Cardiac muscle cell (in vitro differentiated cells and primary cell): ENCODE measurements around the gene ANKRD13C. TPM values are rescaled to one million over a fixed set of nuclear protein-coding genes. Genes with fewer than 3 reads are reported as not detected.

ENCODE experiments used
- DNase-seq, 2 donors: peaks; one replicate each; pipeline versions ENCODE4 v3.0.0 to v3.0.0-alpha.2; 2010 to 2017; ENCODE audit warnings: low read depth in 1 of 2, low spot score in 1 of 2
- H3K27ac ChIP-seq: fragments of 200-600 bp; sonication (generic); 2 replicates; pipeline ENCODE4 v1.5.1; 2016
- H3K27me3 ChIP-seq: fragments of 200-600 bp; sonication (generic); 2 replicates; pipeline ENCODE4 v1.6.0; 2016; ENCODE audit warnings: control low read depth
- H3K36me3 ChIP-seq: fragments of 200-600 bp; sonication (generic); 2 replicates; pipeline ENCODE4 v1.5.1; 2016; ENCODE audit warnings: control low read depth
- H3K4me1 ChIP-seq: fragments of 200-600 bp; sonication (generic); 2 replicates; pipeline ENCODE4 v1.8.1; 2017; ENCODE audit warnings: low read depth, mild to moderate bottlenecking, mixed run types
- H3K4me3 ChIP-seq: fragments of 200-600 bp; sonication (generic); 2 replicates; pipeline ENCODE4 v1.5.1; 2016; ENCODE audit warnings: mild to moderate bottlenecking
- H3K9me3 ChIP-seq: fragments of 200-600 bp; sonication (generic); 2 replicates; pipeline ENCODE4 v1.5.1; 2017; ENCODE audit warnings: low read depth, mild to moderate bottlenecking, control low read depth
- polyA plus RNA-seq: library from polyadenylated mRNA; unstranded; fragments of >200 nt; fragmentation: Nextera tagmentation; extraction: Ambion mirVana; gene quantifications from 2 replicates; pipeline ENCODE4 v1.2.1, GENCODE V29; 2016
- total RNA-seq: library from RNA; depleted of rRNA; stranded (reverse); fragments of >200 nt; gene quantifications from 2 replicates; pipeline ENCODE4 v1.2.3, GENCODE V29; 2016
- TF ChIP-seq, protein P1 (sequence below): IDR thresholded peaks from 2 replicates; pipeline ENCODE4 v1.5.1; 2012; ENCODE audit warnings: low read depth, mild to moderate bottlenecking, low read length

ANKRD13C gene
- total and polyA plus RNA-seq, 2 experiments from 2014 or later = 18.2 to 26.3 TPM

- H3K4me3 ChIP-seq = no peak overlapping the region
- no peak for DNase-seq
- no peak overlapping the region for H3K27ac ChIP-seq
- peaks cover 5% of the 10 kb centered on the region for H3K36me3 ChIP-seq
- H3K4me1 ChIP-seq = no peaks in the 10 kb centered on the region
- no peaks in the 10 kb centered on the region for H3K27me3 ChIP-seq
- H3K9me3 ChIP-seq = no peaks in the 10 kb centered on the region
- TF ChIP-seq, protein P1, sequence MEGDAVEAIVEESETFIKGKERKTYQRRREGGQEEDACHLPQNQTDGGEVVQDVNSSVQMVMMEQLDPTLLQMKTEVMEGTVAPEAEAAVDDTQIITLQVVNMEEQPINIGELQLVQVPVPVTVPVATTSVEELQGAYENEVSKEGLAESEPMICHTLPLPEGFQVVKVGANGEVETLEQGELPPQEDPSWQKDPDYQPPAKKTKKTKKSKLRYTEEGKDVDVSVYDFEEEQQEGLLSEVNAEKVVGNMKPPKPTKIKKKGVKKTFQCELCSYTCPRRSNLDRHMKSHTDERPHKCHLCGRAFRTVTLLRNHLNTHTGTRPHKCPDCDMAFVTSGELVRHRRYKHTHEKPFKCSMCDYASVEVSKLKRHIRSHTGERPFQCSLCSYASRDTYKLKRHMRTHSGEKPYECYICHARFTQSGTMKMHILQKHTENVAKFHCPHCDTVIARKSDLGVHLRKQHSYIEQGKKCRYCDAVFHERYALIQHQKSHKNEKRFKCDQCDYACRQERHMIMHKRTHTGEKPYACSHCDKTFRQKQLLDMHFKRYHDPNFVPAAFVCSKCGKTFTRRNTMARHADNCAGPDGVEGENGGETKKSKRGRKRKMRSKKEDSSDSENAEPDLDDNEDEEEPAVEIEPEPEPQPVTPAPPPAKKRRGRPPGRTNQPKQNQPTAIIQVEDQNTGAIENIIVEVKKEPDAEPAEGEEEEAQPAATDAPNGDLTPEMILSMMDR = no peak
These were observed 39.7 kb downstream of the ANKRD13C start for GRCh38 chr1:70314706-70315304.

- Histone ChIP-seq H3K4me3 (no peak overlapping the region), H3K9me3 (no peaks in the 10 kb centered on the region), H3K4me1 (no peaks in the 10 kb centered on the region), H3K27me3 (no peaks in the 10 kb centered on the region), H3K27ac (no peak overlapping the region), H3K36me3 (peaks cover 18% of the 10 kb centered on the region)
- no peak for DNase-seq
- TF ChIP-seq, protein P1 = no peak
These were observed 43.2 kb downstream of the ANKRD13C start for GRCh38 chr1:70311369-70311768.

- H3K36me3 ChIP-seq = peaks cover 21% of the 10 kb centered on the region
- TF ChIP-seq, protein P1 = no peak
- no peaks in the 10 kb centered on the region for H3K27me3 ChIP-seq
- H3K4me1 ChIP-seq = no peaks in the 10 kb centered on the region
- DNase-seq = no peak
- H3K9me3 ChIP-seq = no peaks in the 10 kb centered on the region
- no peak overlapping the region for H3K27ac ChIP-seq
- H3K4me3 ChIP-seq = no peak overlapping the region
These were observed 55.0 kb downstream of the ANKRD13C start for GRCh38 chr1:70299472-70299871.

DNA sequence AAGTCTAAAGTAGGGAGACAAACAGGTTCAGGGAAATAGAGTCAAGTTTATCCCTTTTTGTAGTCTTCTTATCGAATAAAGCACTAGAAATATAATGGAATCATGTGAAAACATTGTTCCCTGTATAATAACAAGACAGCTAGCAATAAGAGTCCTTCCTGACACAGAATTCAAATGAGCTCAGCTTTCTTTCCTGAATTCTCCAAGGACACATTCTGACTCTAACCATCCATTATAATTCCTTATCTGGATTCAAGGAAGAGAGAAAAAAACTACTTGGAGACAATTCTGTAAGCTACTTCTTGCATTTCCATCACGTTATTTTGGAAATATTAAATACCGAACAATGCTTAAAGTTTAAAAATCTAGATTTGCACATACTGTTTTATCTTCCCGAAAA lies 58.8 kb downstream of the ANKRD13C start:
- H3K27me3 ChIP-seq = no peaks in the 10 kb centered on the region
- DNase-seq = no peak
- H3K9me3 ChIP-seq = no peaks in the 10 kb centered on the region
- no peaks in the 10 kb centered on the region for H3K4me1 ChIP-seq
- no peak overlapping the region for H3K4me3 ChIP-seq
- TF ChIP-seq, protein P1 = no peak
- no peak overlapping the region for H3K27ac ChIP-seq
- H3K36me3 ChIP-seq = peaks cover 47% of the 10 kb centered on the region

DNA sequence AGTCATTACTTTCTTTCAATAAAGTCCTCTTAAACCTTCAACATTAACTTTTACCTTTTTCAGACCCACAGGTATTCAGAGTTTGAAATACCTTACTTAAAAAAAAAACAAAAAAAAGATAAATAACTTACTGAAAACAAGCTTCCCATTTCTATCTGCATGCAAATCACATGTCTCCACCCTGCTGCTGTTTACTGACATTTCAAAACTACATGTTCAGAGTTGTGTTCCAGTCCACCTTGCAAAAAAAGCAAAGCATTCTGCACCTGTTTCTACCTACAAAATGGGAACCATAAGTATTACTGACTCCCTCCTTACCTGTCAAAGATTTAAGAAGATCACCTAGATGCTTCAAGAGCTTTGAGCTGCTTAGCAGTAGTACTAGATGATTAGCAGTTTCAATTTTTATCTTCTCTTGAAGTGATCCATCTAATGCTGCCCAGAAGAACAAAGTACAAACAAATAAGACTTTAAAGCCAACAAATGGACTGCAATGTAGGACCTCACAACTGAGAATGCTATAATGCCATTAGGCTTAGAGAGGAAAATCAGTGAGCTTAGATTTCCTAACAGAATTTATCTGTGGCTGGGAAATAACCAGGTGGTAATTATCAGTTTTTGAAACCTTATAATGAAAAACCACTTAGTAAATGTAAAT lies 61.2 kb downstream of the ANKRD13C start:
- no peak overlapping the region for H3K27ac ChIP-seq
- H3K4me1 ChIP-seq = no peaks in the 10 kb centered on the region
- no peak overlapping the region for H3K4me3 ChIP-seq
- TF ChIP-seq, protein P1 = no peak
- no peak for DNase-seq
- H3K9me3 ChIP-seq = no peaks in the 10 kb centered on the region
- H3K27me3 ChIP-seq = no peaks in the 10 kb centered on the region
- peaks cover 45% of the 10 kb centered on the region for H3K36me3 ChIP-seq
